T-helper 1 cell (primary cell): ENCODE measurements around the gene ATP9B.
"Not testable (repeated sequence)": the region's sequence is repeated elsewhere in the genome, so short reads cannot be mapped to it uniquely, and the experiment has no call there.

Experiments used
- DNase-seq, 5 donors: peaks; one replicate each; pipeline ENCODE4 v3.0.0-alpha.2; 2012 to 2020

Gene ATP9B

GRCh38 chr18:79248495-79249060, 179.4 kb downstream of the ATP9B start:
- no peak for DNase-seq

DNA sequence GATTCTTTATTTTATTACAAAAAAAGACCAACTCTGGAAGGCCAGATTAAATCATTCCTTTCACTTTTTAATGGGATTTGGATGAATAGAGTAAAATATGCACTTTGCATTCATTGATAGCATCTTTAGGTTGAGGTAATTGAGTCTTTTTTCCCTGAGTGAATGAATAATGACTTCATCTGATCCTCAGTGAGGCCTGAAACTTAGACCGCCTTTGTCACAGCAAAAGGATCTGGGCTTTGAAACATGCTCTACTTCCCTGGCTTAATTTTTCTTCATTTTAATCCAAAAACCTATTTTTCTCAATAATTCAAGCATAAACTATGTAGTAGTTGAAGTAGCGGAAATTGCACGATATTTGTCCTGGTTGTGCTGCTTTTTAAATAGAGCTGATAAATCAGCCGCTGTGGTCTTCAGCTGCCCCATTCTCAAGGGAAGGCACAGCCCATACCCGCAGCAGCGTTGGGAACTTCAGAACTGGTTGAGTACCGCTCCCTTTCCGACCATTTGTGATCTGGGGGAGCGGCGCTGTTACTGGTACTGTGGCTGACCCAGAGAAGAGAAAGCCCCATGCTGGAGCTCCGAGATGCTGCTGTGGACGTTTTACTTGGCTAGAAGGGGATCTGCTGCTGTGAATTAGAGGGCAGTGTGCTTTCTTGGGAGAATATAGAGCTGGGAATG, 181.2 kb downstream of the ATP9B start:
- no peak for DNase-seq

GRCh38 chr18:79251021-79251420, 181.8 kb downstream of the ATP9B start:
- no peak for DNase-seq

DNA sequence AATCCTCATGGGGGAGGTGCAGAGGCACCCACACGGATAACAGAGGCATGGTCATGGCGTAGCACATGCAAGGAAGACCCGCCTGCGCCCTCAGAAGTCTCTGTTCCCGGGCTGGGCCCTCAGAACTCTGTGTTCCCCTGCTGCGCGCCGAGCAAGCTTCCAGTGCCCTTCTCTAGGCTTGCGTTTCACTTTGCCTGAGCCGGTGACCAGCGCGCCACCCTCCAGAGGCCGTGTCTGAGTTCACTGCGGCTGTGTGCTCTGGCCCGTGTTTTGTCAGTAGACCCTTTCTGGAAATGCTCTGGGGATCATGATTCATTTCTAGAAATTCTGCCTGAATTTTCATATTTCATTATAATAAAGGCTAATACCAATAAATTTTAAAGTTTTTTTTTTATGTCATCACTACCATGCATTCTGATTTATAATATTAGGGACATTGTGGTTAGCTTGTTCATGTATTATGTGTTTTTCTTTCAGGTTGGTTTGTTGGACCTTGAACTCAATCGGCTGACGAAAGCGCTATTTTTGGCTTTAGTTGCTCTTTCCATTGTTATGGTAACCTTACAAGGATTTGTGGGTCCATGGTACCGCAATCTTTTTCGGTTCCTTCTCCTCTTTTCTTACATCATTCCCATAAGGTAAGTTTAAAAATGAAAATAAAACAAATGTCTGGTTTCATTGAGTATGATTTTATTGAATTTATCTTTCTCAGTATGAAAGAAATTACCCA, 183.9 kb downstream of the ATP9B start:
- no peak for DNase-seq

- DNase-seq = no peak
Observed at GRCh38 chr18:79257480-79257879, 188.3 kb downstream of the ATP9B start.

- no peak for DNase-seq
Observed at GRCh38 chr18:79258447-79258846, 189.3 kb downstream of the ATP9B start.

DNA sequence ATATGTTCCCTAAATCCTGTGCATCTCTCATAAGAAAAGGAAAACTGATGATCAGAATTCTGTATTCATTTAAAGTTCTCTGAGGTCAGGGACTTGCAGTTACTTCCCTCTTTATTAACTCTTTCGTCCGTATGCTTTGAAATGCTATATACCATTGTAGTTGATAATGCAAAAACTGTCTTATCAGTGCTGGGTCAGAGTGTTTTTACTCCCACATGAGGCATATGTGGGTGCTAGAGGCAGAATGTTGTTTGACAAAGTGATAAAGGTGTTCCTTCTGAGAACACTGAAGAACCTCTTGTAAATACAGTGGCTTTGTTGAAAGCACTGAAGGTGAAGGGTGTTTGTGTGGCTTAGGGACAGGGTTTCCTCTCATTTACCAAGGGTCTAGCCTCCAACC, 190.0 kb downstream of the ATP9B start:
- no peak for DNase-seq

- no peak for DNase-seq
Observed at GRCh38 chr18:79260023-79260422, 190.8 kb downstream of the ATP9B start.

DNA sequence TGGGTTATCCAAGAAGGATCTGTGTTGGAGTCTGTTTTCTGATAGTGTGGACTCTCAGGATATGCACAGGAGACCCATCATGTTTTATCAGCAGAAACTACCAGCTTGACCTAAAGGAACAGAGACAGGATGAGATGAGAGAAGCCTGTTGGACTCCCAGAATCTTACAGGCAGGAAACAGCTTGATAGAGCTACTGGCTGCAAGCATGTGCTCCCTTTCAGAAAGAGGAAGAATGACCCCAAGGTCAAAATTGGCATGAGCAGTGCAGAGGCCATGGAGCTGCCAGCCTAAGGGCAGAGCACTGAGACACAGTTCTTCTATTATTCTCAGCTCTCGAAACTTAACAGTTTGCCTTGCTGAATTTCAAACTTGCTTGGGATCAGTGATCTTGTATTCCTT, 191.3 kb downstream of the ATP9B start:
- no peak for DNase-seq

DNA sequence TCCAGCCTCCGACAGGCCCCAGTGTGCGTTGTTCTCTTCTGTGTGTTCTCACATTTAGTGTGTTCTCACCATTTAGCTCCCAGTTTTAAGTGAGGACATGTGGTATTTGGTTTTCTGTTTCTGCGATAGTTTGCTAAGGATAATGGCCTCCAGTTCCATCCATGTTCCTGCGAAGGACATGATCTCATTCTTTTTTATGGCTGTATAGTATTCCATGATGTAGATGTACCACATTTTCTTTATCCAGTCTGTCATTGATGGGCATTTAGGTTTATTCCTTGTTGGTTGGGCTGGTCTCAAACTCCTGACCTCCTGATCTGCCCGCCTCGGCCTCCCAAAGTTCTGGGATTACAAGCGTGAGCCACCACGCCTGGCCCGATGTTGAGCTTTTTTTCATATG, 195.9 kb downstream of the ATP9B start:
- not testable (repeated sequence) for DNase-seq

DNA sequence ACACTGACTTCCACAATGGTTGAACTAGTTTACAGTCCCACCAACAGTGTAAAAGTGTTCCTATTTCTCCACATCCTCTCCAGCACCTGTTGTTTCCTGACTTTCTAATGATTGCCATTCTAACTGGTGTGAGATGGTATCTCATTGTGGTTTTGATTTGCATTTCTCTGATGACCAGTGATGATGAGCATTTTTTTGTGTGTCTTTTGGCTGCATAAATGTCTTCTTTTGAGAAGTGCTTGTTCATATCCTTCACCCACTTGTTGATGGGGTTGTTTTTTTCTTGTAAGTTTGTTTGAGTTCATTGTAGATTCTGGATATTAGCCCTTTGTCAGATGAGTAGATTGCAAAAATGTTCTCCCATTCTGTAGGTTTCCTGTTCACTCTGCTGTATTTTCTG, 202.6 kb downstream of the ATP9B start:
- not testable (repeated sequence) for DNase-seq

DNA sequence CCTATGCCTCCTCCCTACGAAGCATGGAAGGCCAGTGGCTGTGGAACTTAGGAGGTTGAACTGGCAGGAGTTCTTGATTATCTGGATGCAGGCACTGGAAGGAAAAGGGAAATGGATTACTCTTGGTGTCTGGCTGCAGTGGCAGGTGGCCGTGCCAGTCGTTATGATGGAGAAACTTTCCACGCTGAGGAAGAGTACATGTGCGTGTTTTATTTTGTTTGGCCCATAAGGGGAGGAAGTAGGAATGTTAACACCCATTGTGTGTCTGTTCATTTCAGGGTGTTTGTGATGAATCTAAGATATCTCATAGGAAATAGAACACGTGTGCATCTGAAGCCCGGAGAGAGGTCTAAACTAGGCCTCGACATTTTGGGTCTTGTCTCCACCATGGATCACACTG, 203.7 kb downstream of the ATP9B start:
- DNase-seq = no peak

DNA sequence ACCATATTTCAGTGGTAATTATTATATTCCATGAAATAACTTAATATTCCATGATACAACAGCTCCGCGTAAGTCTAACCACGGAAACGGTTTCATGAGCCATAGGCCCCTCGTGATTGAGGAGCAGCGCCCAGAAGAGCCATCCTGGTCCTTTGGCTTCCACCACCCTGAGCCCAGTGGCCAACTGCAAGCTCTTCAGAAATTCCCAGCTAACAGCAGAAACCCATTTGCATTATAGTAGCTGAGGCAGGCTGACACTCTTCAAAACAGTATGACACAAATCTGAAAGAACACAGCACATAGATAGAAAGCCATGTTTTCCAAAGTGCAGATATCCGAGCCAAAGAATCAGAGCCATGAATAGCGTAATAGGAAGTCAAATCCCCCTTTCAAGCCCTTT, 205.6 kb downstream of the ATP9B start:
- DNase-seq = no peak

- no peak for DNase-seq
Observed at GRCh38 chr18:79275461-79275860, 206.3 kb downstream of the ATP9B start.

DNA sequence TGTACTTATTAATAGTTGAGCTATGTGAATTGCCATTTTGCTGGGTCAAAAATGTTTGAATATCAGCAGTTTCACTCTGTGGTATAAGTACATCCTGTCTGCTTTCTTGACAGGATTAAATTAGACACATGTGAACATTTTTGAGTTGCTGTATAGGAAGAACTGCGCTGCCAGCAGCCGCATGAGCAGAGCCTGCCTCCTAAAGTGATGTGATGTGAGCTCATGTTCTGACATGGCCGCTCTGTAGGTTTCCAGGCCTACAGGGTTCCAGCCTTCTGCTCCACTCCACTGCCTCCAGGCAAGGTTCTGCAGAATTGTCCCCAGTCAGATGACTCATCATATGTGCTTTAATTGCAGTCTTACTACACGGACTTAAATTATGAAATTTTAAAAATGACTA, 206.8 kb downstream of the ATP9B start:
- DNase-seq = peak in 1 of 5 donors; percentile 55

DNA sequence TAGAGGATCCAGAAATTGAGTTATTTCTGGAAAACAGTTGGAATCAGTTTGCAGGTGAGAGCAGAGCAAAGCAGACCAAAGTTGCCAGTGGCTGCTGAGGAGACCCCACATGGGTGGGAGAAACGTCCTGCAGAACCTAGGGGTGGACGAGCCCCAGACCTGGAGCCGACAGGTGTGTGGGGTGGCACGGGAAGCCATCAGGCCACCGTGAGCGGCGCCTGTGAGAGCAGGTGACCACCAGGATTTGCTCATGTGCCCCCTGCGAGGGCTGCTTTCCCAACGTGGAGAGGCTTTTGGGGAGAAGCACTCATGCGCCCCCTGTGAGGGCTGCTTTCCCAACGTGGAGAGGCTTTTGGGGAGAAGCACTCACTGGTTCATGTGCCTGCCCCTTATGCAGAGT, 209.7 kb downstream of the ATP9B start:
- no peak for DNase-seq

- DNase-seq = no peak
Observed at GRCh38 chr18:79283131-79283810, 214.1 kb downstream of the ATP9B start.

DNA sequence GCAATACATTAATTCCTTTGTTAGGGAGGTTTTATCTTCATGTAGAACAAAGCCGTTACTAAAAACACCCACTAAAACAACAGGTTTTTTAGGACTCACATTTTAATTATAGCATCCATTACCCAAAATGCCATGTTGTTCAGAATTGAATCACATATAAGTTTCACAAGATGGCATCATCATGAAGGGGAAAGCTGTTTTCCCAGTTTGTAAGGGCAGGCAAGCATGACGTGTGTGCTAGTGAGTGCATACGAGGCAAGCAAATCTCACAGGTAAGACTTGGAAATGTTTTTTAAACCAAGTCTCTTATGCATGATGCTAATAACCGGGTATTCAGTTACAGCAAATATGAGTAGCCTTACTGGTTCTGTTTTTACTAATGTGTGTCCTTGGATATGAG, 214.7 kb downstream of the ATP9B start:
- no peak for DNase-seq

DNA sequence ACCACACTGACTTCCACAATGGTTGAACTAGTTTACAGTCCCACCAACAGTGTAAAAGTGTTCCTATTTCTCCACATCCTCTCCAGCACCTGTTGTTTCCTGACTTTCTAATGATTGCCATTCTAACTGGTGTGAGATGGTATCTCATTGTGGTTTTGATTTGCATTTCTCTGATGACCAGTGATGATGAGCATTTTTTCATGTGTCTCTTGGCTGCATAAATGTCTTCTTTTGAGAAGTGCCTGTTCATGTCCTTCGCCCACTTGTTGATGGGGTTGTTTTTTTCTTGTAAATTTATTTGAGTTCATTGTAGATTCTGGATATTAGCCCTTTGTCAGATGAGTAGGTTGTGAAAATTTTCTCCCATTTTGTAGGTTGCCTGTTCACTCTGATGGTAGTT, 216.0 kb downstream of the ATP9B start:
- DNase-seq = not testable (repeated sequence)

GRCh38 chr18:79290409-79290808, 221.2 kb downstream of the ATP9B start:
- not testable (repeated sequence) for DNase-seq

- DNase-seq = no peak
Observed at GRCh38 chr18:79290876-79291275, 221.7 kb downstream of the ATP9B start.

DNA sequence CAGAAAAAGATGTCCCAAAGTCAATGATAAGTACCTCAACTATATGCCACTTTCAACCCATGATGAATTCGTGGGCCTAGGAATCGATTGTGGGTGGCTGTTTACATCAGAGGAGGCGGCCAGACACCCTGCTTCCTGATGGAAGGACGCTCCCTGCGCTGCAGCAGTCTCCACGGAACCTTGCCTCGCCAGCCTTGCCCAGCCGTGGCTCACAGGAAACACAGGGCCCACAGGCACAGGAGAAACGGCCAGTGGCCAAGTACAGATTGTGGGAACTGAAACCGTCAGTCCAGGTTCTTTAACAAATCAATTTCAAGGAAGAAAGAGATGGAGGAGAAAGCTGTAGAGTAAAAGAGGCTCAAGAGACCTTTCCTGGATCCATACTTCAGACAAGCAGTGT, 225.0 kb downstream of the ATP9B start:
- DNase-seq = no peak

DNA sequence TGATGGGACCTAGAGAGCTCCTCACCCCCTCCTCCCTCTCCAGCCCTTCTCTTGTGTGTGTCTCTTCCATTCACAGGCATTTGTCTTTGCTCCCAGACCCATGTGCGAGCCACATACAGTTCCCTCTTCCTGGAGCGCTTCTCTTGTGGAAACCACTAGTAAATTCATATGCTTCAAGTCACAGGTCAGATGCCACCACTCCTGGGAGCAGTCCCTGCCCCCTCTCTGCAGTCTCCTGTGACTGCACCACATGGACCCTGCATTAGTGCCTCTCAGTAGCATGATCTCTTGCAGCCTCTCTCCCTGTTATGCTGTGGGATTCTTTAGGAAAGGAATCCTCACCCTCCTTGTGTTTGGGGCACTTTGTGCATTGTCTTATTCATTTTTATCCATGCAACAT, 230.1 kb downstream of the ATP9B start:
- no peak for DNase-seq

DNA sequence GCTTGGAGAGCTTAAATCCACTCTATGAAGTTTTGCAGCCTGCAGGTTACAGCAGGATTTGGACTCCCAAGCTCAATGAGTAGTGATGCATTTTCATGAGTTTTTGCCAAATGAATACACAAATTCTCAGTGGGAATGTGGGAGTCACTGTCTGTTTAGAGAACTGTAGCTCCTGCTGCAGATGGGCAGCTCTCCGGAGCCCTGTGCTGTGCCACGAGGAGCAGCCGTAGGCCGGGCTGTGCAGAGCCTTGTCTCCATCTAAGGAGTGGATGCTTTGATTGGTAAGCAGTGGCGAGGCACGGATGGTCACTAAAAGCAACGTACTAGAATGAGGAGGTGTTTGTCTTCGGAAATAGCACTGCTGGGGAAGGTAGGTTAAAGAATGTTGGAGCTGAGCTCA, 230.5 kb downstream of the ATP9B start:
- no peak for DNase-seq
